HG02973 (cell line): ENCODE measurements around the gene PARD3.

Experiments
- ATAC-seq: cut with Tn5 transposase; IDR thresholded peaks from one replicate; pipeline ENCODE4 v1.9.1; 2021; ENCODE audit warnings: moderate library complexity; ENCODE audit not compliant: unreplicated experiment

Gene PARD3

GRCh38 chr10:34587680-34588019, 227.4 kb downstream of the PARD3 start:
- ATAC-seq, result no peak

- no peak for ATAC-seq
These were observed 228.0 kb downstream of the PARD3 start for GRCh38 chr10:34587002-34587679.

GRCh38 chr10:34585422-34586112, 229.5 kb downstream of the PARD3 start:
- no peak for ATAC-seq

GRCh38 chr10:34584164-34584563, 230.9 kb downstream of the PARD3 start:
- ATAC-seq, result no peak

- no peak for ATAC-seq
These were observed 233.1 kb downstream of the PARD3 start for GRCh38 chr10:34581801-34582532.

- no peak for ATAC-seq
These were observed 234.5 kb downstream of the PARD3 start for GRCh38 chr10:34580643-34581042.

GRCh38 chr10:34580214-34580613, 234.9 kb downstream of the PARD3 start:
- ATAC-seq, result no peak

- no peak for ATAC-seq
These were observed 236.6 kb downstream of the PARD3 start for GRCh38 chr10:34578468-34578867.

GRCh38 chr10:34576797-34577196, 238.3 kb downstream of the PARD3 start:
- no peak for ATAC-seq

GRCh38 chr10:34575882-34576281, 239.2 kb downstream of the PARD3 start:
- no peak for ATAC-seq

GRCh38 chr10:34574353-34574934, 240.7 kb downstream of the PARD3 start:
- no peak for ATAC-seq

GRCh38 chr10:34570887-34571286, 244.2 kb downstream of the PARD3 start:
- no peak for ATAC-seq

GRCh38 chr10:34567659-34568253, 247.3 kb downstream of the PARD3 start:
- ATAC-seq, result no peak

GRCh38 chr10:34565934-34566333, 249.2 kb downstream of the PARD3 start:
- no peak for ATAC-seq

GRCh38 chr10:34558093-34558583, 257.0 kb downstream of the PARD3 start:
- ATAC-seq, result no peak

- ATAC-seq, result no peak
These were observed 257.9 kb downstream of the PARD3 start for GRCh38 chr10:34557173-34557572.

- no peak for ATAC-seq
These were observed 259.4 kb downstream of the PARD3 start for GRCh38 chr10:34555653-34556052.

- ATAC-seq, result no peak
These were observed 261.3 kb downstream of the PARD3 start for GRCh38 chr10:34553747-34554146.

- ATAC-seq, result no peak
These were observed 263.8 kb downstream of the PARD3 start for GRCh38 chr10:34551295-34551694.

GRCh38 chr10:34549953-34550352, 265.1 kb downstream of the PARD3 start:
- ATAC-seq, result no peak

GRCh38 chr10:34549001-34549400, 266.1 kb downstream of the PARD3 start:
- no peak for ATAC-seq
